ENCODE data around the gene KBTBD3. TPM values are rescaled to one million over a fixed set of nuclear protein-coding genes. Genes with fewer than 3 reads are reported as not detected.
"Not testable (repeated sequence)": the region's sequence is repeated elsewhere in the genome, so short reads cannot be mapped to it uniquely, and the experiment has no call there.

The KBTBD3 gene
- total RNA-seq, 1 experiment from 2014 or later, result 7.4 TPM

GRCh38 chr11:106061954-106062949 is 14.9 kb downstream of the KBTBD3 start:
- no peak for DNase-seq (ENCODE audit: low spot score)

- DNase-seq (ENCODE audit: low spot score), result no peak
These were observed 15.8 kb downstream of the KBTBD3 start for GRCh38 chr11:106061249-106061784.

- DNase-seq (ENCODE audit: low spot score), result no peak
These were observed 17.5 kb downstream of the KBTBD3 start for GRCh38 chr11:106059617-106060016.

- not testable (repeated sequence) for DNase-seq (ENCODE audit: low spot score)
These were observed 18.8 kb downstream of the KBTBD3 start for GRCh38 chr11:106058377-106058776.

- no peak for DNase-seq (ENCODE audit: low spot score)
These were observed 26.0 kb downstream of the KBTBD3 start for GRCh38 chr11:106051103-106051502.

GRCh38 chr11:106049727-106050476 is 27.2 kb downstream of the KBTBD3 start:
- no peak for DNase-seq (ENCODE audit: low spot score)

- DNase-seq (ENCODE audit: low spot score), result no peak
These were observed 29.5 kb downstream of the KBTBD3 start for GRCh38 chr11:106047631-106048030.

- no peak for DNase-seq (ENCODE audit: low spot score)
These were observed 33.6 kb downstream of the KBTBD3 start for GRCh38 chr11:106043540-106043939.

GRCh38 chr11:106032861-106033260 is 44.3 kb downstream of the KBTBD3 start:
- no peak for DNase-seq (ENCODE audit: low spot score)

- no peak for DNase-seq (ENCODE audit: low spot score)
These were observed 45.2 kb downstream of the KBTBD3 start for GRCh38 chr11:106031936-106032335.

GRCh38 chr11:106031202-106031810 is 45.8 kb downstream of the KBTBD3 start:
- DNase-seq (ENCODE audit: low spot score), result no peak

GRCh38 chr11:106030609-106031008 is 46.5 kb downstream of the KBTBD3 start:
- DNase-seq (ENCODE audit: low spot score), result no peak

GRCh38 chr11:106022795-106023275 is 54.3 kb downstream of the KBTBD3 start:
- no peak for DNase-seq (ENCODE audit: low spot score)

GRCh38 chr11:106021967-106022794 is 55.0 kb downstream of the KBTBD3 start, which contains the start of gene MSANTD4:
Gene MSANTD4 (minus strand): TSS chr11:106022240. CDS start chr11:106010917, 11,323 bp downstream.
- DNase-seq (ENCODE audit: low spot score), result peak; percentile 97

- DNase-seq (ENCODE audit: low spot score), result no peak
These were observed 55.8 kb downstream of the KBTBD3 start for GRCh38 chr11:106021181-106021966.

- DNase-seq (ENCODE audit: low spot score), result no peak
These were observed 60.1 kb downstream of the KBTBD3 start for GRCh38 chr11:106017093-106017492.

- no peak for DNase-seq (ENCODE audit: low spot score)
These were observed 62.1 kb downstream of the KBTBD3 start for GRCh38 chr11:106015066-106015465.

GRCh38 chr11:106014620-106015019 is 62.5 kb downstream of the KBTBD3 start:
- no peak for DNase-seq (ENCODE audit: low spot score)

GRCh38 chr11:106014035-106014434 is 63.1 kb downstream of the KBTBD3 start:
- no peak for DNase-seq (ENCODE audit: low spot score)

- no peak for DNase-seq (ENCODE audit: low spot score)
These were observed 64.4 kb downstream of the KBTBD3 start for GRCh38 chr11:106012744-106013143.
